Endothelial cell of umbilical vein (primary cell): ENCODE results near the gene PPFIA2.

Source experiments
- JUN ChIP-seq: IDR thresholded peaks from 2 replicates; pipeline ENCODE4 v1.6.1; 2011; ENCODE audit warnings: borderline replicate concordance, low read depth; ENCODE audit not compliant: insufficient read length, insufficient read depth
- POLR2AphosphoS5 ChIP-seq: IDR thresholded peaks from 2 replicates; pipeline ENCODE4 v1.6.1; 2012; ENCODE audit warnings: low read depth, mild to moderate bottlenecking, control low read depth, low read length, moderate library complexity; ENCODE audit not compliant: insufficient read depth
- TF ChIP-seq, protein P1 (sequence below), 2 donors: IDR thresholded peaks; 1 replicate in 1 of 2; 2 replicates in 1 of 2; pipeline ENCODE4 v1.5.1; 2011; ENCODE audit warnings: low read length in 2 of 2, mild to moderate bottlenecking in 2 of 2, moderate library complexity in 2 of 2, control low read depth in 1 of 2, inconsistent platforms in 1 of 2, low read depth in 1 of 2; ENCODE audit not compliant: insufficient read depth in 1 of 2; ENCODE audit errors: extremely low read depth in 1 of 2

DNA sequence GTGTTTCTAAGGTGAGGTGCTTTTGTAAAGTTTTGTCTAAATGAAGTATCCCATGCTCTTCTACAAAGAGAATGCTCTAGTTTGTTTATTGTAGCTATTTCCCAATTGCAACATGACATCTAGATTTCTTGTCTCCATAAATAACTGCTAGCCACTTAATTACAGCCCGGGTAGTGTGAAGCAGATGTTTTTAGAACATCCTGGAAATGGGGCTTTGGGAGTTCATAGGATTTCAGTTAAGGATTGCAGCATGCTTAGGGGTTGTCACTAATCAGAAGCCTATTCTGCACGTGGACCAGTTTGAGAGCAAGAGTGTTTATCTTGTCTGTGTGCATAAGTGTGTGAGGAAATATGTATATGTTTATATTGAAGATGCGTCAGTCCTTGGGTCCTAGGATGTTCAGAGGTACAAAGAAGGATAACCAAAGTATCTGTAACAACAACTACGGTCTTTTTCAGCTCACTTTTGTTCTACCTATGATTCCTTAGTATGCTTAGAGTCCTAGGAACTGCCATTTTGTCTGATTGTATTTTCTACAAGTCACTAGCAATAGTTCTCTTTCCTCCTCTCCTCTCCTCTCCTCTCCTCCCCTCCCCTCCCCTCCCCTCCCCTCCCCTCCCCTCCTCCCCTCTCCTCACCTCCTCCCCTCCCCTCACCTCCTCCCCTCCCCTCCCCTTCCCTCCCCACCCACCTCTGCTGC, 546.0 kb downstream of the PPFIA2 start:
- TF ChIP-seq, protein P1, sequence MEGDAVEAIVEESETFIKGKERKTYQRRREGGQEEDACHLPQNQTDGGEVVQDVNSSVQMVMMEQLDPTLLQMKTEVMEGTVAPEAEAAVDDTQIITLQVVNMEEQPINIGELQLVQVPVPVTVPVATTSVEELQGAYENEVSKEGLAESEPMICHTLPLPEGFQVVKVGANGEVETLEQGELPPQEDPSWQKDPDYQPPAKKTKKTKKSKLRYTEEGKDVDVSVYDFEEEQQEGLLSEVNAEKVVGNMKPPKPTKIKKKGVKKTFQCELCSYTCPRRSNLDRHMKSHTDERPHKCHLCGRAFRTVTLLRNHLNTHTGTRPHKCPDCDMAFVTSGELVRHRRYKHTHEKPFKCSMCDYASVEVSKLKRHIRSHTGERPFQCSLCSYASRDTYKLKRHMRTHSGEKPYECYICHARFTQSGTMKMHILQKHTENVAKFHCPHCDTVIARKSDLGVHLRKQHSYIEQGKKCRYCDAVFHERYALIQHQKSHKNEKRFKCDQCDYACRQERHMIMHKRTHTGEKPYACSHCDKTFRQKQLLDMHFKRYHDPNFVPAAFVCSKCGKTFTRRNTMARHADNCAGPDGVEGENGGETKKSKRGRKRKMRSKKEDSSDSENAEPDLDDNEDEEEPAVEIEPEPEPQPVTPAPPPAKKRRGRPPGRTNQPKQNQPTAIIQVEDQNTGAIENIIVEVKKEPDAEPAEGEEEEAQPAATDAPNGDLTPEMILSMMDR (IDR thresholded peaks at IDR 0.05; ENCODE audit: extremely low read depth in 1 of 2, insufficient read depth in 1 of 2, low read depth in 1 of 2, low read length in 2 of 2): no peak
- TF ChIP-seq POLR2AphosphoS5: no peak
- TF ChIP-seq JUN: no peak
